ENCODE results near the gene TMEM204.

TMEM204 gene

GRCh38 chr16:1533443-1533951, at the start of gene TMEM204:
Gene TMEM204, plus strand, starts transcription at chr16:1533666. Its CDS starts 610 bp downstream, at chr16:1534276.
- H3K4me3 ChIP-seq (ENCODE audit: low read length): no peak within 1 kb of the TSS
- H3K4me1 ChIP-seq (ENCODE audit: low read length): no peaks in the 10 kb centered on the region
- no peak within 1 kb of the TSS for H3K27ac ChIP-seq (ENCODE audit: low read length)
- no peaks in the 10 kb centered on the region for H4K20me1 ChIP-seq (ENCODE audit: insufficient read depth, low read length)
- H3K9ac ChIP-seq (ENCODE audit: low read length): no peak within 1 kb of the TSS
- H3K36me3 ChIP-seq (replicated peaks; ENCODE audit: low read depth, low read length): no peaks in the 10 kb centered on the region
- no peaks in the 10 kb centered on the region for H3K79me2 ChIP-seq (ENCODE audit: low read length)
- no peak within 1 kb of the TSS for H3K4me2 ChIP-seq (ENCODE audit: low read length)
- no peak within 1 kb of the TSS for H2AFZ ChIP-seq (ENCODE audit: low read depth, low read length)
- TF ChIP-seq EZH2phosphoT487 (IDR thresholded peaks at IDR 0.05; ENCODE audit: low read depth) (no peak), CTCF (IDR thresholded peaks at IDR 0.05; ENCODE audit: low read depth, low read length) (no peak)
- H3K9me3 ChIP-seq (ENCODE audit: insufficient read depth, low read length): no peaks in the 10 kb centered on the region
- no peaks in the 10 kb centered on the region for H3K27me3 ChIP-seq (ENCODE audit: low read depth, low read length)

DNA sequence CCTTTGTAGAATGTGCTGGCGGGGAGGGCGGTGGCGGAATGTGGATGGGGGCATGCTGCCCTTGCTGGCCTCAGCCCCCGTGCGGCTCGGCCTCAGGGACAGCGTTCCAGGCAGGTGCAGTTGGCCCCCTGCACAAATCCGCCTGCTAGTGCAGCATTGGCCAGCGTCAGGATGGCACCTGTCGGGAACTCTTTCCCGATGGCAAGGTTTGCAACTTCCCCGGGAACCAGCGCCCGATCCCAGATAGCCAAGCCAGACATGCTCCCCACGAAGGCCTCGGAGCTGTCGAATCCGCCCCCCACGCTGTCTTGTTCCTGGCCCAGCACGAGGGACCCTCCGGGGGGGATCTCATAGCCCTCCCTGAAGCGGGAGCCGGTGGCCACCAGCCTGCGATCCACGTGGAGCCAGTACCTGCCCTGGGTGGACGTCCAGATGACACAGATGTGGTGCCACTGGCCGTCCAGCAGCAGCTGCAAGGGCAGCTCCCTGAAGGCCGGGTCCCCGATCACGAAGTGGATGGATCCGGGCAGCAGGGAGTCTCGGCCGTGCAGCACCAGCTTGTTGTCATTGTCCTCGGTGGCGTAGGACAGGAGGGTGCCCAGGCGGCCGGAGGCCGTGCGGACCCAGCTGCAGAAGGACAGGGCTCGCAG, 47.5 kb upstream of the TMEM204 start:
- Histone ChIP-seq H3K9me3 (ENCODE audit: insufficient read depth, low read length) (no peaks in the 10 kb centered on the region), H4K20me1 (ENCODE audit: insufficient read depth, low read length) (no peaks in the 10 kb centered on the region), H3K27ac (ENCODE audit: low read length) (no peak overlapping the region), H3K79me2 (ENCODE audit: low read length) (no peaks in the 10 kb centered on the region), H3K9ac (ENCODE audit: low read length) (no peak overlapping the region), H3K4me3 (ENCODE audit: low read length) (no peak overlapping the region), H3K4me2 (ENCODE audit: low read length) (no peak overlapping the region), H3K27me3 (ENCODE audit: low read depth, low read length) (no peaks in the 10 kb centered on the region), H2AFZ (ENCODE audit: low read depth, low read length) (no peak overlapping the region), H3K4me1 (ENCODE audit: low read length) (no peaks in the 10 kb centered on the region), H3K36me3 (replicated peaks; ENCODE audit: low read depth, low read length) (no peaks in the 10 kb centered on the region)
- TF ChIP-seq EZH2phosphoT487 (IDR thresholded peaks at IDR 0.05; ENCODE audit: low read depth) (no peak), CTCF (IDR thresholded peaks at IDR 0.05; ENCODE audit: low read depth, low read length) (no peak)

DNA sequence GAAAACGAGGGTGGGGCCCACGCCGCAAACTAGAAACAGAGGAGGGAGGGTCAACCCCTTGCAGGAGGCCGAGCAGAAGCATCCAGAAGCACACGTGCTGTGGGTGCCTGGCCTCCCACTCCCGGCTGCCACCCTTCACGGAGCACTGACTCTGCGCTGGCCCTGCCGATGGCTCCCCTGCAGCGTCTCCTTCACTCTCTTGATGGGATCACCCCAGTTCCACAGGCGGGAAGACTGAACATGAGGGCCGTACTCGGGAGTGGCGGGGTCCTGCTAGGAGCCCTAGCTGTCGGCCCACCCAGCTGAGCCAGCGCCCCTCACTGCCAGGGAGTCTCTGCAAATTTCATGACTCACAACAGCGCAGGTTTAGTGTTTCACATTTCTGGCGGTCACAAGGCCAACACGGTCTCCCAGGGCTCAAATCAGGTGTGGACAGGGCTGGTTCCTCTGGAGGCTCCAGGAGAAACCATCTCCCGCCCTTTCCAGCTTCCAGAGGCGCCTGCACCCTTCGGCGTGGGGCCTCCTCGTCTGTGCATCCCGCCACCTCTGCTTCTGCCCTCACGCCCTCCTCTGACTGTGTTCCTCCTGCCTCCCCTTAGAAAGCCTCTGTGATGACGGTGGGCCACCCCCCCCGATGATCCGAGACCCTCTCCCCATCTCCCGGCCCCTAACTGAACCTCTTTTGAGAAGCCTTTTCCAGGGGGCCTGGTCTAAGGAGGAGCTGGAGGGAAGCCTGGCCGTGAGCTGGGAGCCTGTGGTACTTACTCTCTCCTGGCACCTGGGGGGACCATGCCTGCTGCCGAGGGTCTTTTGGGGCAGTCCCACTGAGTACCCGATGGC, 46.7 kb upstream of the TMEM204 start:
- Histone ChIP-seq H3K4me1 (ENCODE audit: low read length) (no peaks in the 10 kb centered on the region), H3K27me3 (ENCODE audit: low read depth, low read length) (no peaks in the 10 kb centered on the region), H3K27ac (ENCODE audit: low read length) (no peak overlapping the region), H2AFZ (ENCODE audit: low read depth, low read length) (no peak overlapping the region), H3K36me3 (replicated peaks; ENCODE audit: low read depth, low read length) (no peaks in the 10 kb centered on the region), H3K4me3 (ENCODE audit: low read length) (no peak overlapping the region), H3K79me2 (ENCODE audit: low read length) (no peaks in the 10 kb centered on the region), H4K20me1 (ENCODE audit: insufficient read depth, low read length) (no peaks in the 10 kb centered on the region), H3K9me3 (ENCODE audit: insufficient read depth, low read length) (no peaks in the 10 kb centered on the region), H3K4me2 (ENCODE audit: low read length) (no peak overlapping the region), H3K9ac (ENCODE audit: low read length) (no peak overlapping the region)
- TF ChIP-seq CTCF (IDR thresholded peaks at IDR 0.05; ENCODE audit: low read depth, low read length) (no peak), EZH2phosphoT487 (IDR thresholded peaks at IDR 0.05; ENCODE audit: low read depth) (no peak)

- no peak overlapping the region for H3K27ac ChIP-seq (ENCODE audit: low read length)
- no peak for TF ChIP-seq EZH2phosphoT487 (IDR thresholded peaks at IDR 0.05; ENCODE audit: low read depth)
- no peak for TF ChIP-seq CTCF (IDR thresholded peaks at IDR 0.05; ENCODE audit: low read depth, low read length)
- H3K79me2 ChIP-seq (ENCODE audit: low read length): no peaks in the 10 kb centered on the region
- H3K4me3 ChIP-seq (ENCODE audit: low read length): no peak overlapping the region
- peaks cover 3% of the 10 kb centered on the region for H3K4me1 ChIP-seq (ENCODE audit: low read length)
- H4K20me1 ChIP-seq (ENCODE audit: insufficient read depth, low read length): no peaks in the 10 kb centered on the region
- H3K9ac ChIP-seq (ENCODE audit: low read length): no peak overlapping the region
- no peaks in the 10 kb centered on the region for H3K9me3 ChIP-seq (ENCODE audit: insufficient read depth, low read length)
- no peaks in the 10 kb centered on the region for H3K36me3 ChIP-seq (replicated peaks; ENCODE audit: low read depth, low read length)
- H3K27me3 ChIP-seq (ENCODE audit: low read depth, low read length): no peaks in the 10 kb centered on the region
- H3K4me2 ChIP-seq (ENCODE audit: low read length): no peak overlapping the region
- no peak overlapping the region for H2AFZ ChIP-seq (ENCODE audit: low read depth, low read length)
Measured at GRCh38 chr16:1487395-1488053, 45.9 kb upstream of the TMEM204 start.
